T-helper 17 cell (primary cell): ENCODE measurements around the gene ABCC4. TPM values are rescaled to one million over a fixed set of nuclear protein-coding genes. Genes with fewer than 3 reads are reported as not detected.
A peak's percentile ranks its signal among the peaks of the same experiment; 100 is the strongest.
"Not testable (repeated sequence)": the region's sequence is repeated elsewhere in the genome, so short reads cannot be mapped to it uniquely, and the experiment has no call there.

Source experiments
- ATAC-seq: fragments of 150-1000 bp; cut with Tn5 transposase; 2 replicates; pipeline ENCODE4 v1.10.0; 2021; ENCODE audit warnings: mild to moderate bottlenecking, moderate library complexity
- DNase-seq, 3 donors: peaks; one replicate each; pipeline versions ENCODE4 v3.0.0 to v3.0.0-alpha.2; 2020 to 2021
- H3K9me3 ChIP-seq: one replicate; pipeline ENCODE4 v1.7.0; 2013; ENCODE audit warnings: low read length, mild to moderate bottlenecking; ENCODE audit not compliant: control insufficient read depth, poor library complexity, severe bottlenecking
- H3K27ac Mint-ChIP-seq: one replicate; pipeline ENCODE4 v1.8.0; 2022; ENCODE audit warnings: mild to moderate bottlenecking, moderate library complexity, mixed read lengths
- H3K27me3 Mint-ChIP-seq: one replicate; pipeline ENCODE4 v1.8.0; 2022; ENCODE audit warnings: mixed read lengths
- H3K36me3 Mint-ChIP-seq: one replicate; pipeline ENCODE4 v1.8.0; 2022; ENCODE audit warnings: low read depth, mixed read lengths
- H3K4me1 Mint-ChIP-seq: one replicate; pipeline ENCODE4 v1.8.0; 2022; ENCODE audit warnings: mild to moderate bottlenecking, mixed read lengths
- H3K4me3 Mint-ChIP-seq: one replicate; pipeline ENCODE4 v1.8.0; 2022; ENCODE audit warnings: mild to moderate bottlenecking, moderate library complexity, mixed read lengths
- total RNA-seq, 4 donors: library from RNA in 2 of 4; stranded (reverse) in 2 of 4; gene quantifications; one replicate each; pipeline ENCODE4 v1.2.3 and lab custom pipeline; 2022 to 2026

The ABCC4 gene
- total RNA-seq, 2 donors from 2014 or later: 6.3 to 14.2 TPM

GRCh38 chr13:95206116-95206515 lies 95.1 kb downstream of the ABCC4 start:
- Mint-ChIP-seq H3K27ac (no peak overlapping the region), H3K36me3 (peaks cover 8% of the 10 kb centered on the region)

DNA sequence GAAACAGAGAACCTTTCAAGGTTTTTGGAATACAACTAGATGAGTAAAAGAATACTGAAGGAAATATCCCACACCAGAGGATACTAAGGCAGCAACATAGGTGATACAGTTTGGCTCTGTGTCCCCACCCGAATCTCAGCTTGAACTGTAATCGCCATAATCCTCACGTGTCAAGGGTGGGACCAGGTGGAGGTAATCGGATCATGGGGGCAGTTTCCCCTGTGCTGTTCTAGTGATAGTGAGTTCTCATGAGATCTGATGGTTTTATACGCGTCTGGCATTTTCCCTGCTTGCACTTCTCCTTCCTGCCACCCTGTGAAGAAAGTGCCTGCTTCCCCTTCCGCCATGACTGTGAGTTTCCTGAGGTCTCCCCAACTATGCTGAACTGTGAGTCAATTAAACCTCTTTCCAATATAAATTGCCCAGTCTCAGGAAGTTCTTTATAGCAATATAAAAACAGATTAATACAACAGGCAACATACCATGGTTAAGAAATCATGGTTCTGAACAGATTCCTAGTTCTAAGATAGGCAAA lies 97.0 kb downstream of the ABCC4 start:
- DNase-seq: no peak
- H3K36me3 Mint-ChIP-seq: peaks cover 6% of the 10 kb centered on the region

More at GRCh38 chr13:95206116-95206515, 95.1 kb downstream of the ABCC4 start:
- H3K9me3 ChIP-seq: no peaks in the 10 kb centered on the region
- ATAC-seq: no peak
- no peak for DNase-seq
- Mint-ChIP-seq H3K4me3 (no peak overlapping the region), H3K4me1 (no peaks in the 10 kb centered on the region), H3K27me3 (no peaks in the 10 kb centered on the region)

GRCh38 chr13:95201814-95202651 lies 99.2 kb downstream of the ABCC4 start:
- H3K4me1 Mint-ChIP-seq: no peaks in the 10 kb centered on the region
- no peak for ATAC-seq
- H3K9me3 ChIP-seq: no peaks in the 10 kb centered on the region
- H3K27me3 Mint-ChIP-seq: no peaks in the 10 kb centered on the region
- H3K36me3 Mint-ChIP-seq: peaks cover 4% of the 10 kb centered on the region
- DNase-seq: no peak
- no peak overlapping the region for H3K27ac Mint-ChIP-seq
- H3K4me3 Mint-ChIP-seq: no peak overlapping the region

More for the DNA sequence above, 97.0 kb downstream of the ABCC4 start:
- H3K27me3 Mint-ChIP-seq: no peaks in the 10 kb centered on the region
- H3K27ac Mint-ChIP-seq: no peak overlapping the region
- H3K4me1 Mint-ChIP-seq: no peaks in the 10 kb centered on the region
- no peak overlapping the region for H3K4me3 Mint-ChIP-seq
- H3K9me3 ChIP-seq: no peaks in the 10 kb centered on the region
- no peak for ATAC-seq

DNA sequence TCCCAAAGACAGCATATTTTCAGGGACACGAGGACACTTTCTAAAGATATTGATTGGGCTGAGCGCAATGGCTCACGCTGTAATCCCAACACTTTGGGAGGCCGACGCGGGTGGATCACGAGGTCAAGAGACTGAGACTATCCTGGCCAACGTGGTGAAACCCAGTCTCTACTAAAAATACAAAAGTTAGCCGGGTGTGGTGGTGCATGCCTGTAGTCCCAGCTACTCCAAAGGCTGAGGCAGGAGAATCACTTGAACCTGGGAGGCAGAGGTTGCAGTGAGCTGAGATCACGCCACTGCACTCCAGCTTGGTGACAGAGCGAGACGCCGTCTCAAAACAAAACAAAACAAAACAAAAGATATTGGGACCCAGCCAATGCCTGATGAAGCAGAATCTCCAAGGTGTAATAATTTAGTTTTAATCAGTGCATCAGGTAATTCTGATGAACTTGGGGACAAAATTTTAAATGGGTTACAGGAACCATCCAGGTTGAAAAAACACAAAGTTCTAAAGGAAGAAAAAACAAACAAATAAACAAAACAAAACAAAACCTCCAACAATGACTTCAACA lies 100.8 kb downstream of the ABCC4 start:
- DNase-seq, H3K27me3 Mint-ChIP-seq, H3K4me1 Mint-ChIP-seq, H3K9me3 ChIP-seq, H3K27ac Mint-ChIP-seq, H3K36me3 Mint-ChIP-seq, H3K4me3 Mint-ChIP-seq, ATAC-seq: not testable (repeated sequence)

GRCh38 chr13:95199896-95200295 lies 101.4 kb downstream of the ABCC4 start:
- peaks cover 2% of the 10 kb centered on the region for H3K36me3 Mint-ChIP-seq
- no peak for DNase-seq
- no peak for ATAC-seq
- H3K4me1 Mint-ChIP-seq: no peaks in the 10 kb centered on the region
- no peaks in the 10 kb centered on the region for H3K9me3 ChIP-seq
- no peak overlapping the region for H3K27ac Mint-ChIP-seq
- no peaks in the 10 kb centered on the region for H3K27me3 Mint-ChIP-seq
- H3K4me3 Mint-ChIP-seq: no peak overlapping the region

- not testable (repeated sequence) for ATAC-seq, H3K4me3 Mint-ChIP-seq, H3K36me3 Mint-ChIP-seq, H3K27ac Mint-ChIP-seq, DNase-seq, H3K27me3 Mint-ChIP-seq, H3K4me1 Mint-ChIP-seq, H3K9me3 ChIP-seq
These were observed 102.6 kb downstream of the ABCC4 start for GRCh38 chr13:95198606-95199005.

DNA sequence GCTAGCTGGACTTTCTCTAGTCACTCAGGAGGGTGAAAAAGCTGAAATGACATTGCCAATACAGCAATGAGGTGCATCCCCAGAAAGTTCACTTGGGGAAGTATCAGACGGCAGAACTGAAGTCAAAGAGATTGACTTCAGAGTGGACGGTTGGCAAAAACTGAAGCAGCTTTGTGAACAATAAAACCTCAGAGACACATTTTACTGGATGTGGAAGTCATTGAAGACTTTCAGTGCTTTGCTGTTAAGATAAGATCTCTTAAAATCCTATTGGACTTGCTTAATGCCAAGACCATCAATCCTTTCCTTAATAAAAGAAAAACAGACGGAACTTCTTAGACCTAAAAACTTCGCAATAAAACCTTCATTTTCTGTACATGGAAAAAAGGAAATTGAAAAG lies 103.7 kb downstream of the ABCC4 start:
- no peak overlapping the region for H3K27ac Mint-ChIP-seq
- no peaks in the 10 kb centered on the region for H3K27me3 Mint-ChIP-seq
- no peak for ATAC-seq
- no peak overlapping the region for H3K4me3 Mint-ChIP-seq
- no peaks in the 10 kb centered on the region for H3K4me1 Mint-ChIP-seq
- no peak for DNase-seq
- peaks cover 2% of the 10 kb centered on the region for H3K36me3 Mint-ChIP-seq
- H3K9me3 ChIP-seq: no peaks in the 10 kb centered on the region

DNA sequence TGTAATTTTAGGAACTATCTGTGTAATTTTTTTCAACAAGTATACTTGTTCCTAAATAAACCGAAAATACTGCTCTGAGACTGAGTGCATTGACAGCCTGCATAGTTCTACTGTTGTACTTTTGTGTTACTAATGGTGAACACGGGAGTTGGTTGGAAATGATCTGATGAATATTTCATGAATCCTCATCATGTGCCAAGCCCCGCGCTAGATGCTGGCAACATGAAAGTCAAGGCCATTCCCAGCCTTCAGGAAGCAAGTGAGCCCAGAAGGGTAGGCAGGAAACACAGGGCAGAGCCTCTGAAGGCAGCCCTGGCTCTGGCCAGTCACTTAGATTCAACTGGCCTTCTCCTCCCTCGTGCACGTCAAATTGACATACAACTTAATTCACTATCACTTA lies 106.1 kb downstream of the ABCC4 start:
- DNase-seq (no peak), ATAC-seq (no peak)
- H3K4me1 Mint-ChIP-seq: no peaks in the 10 kb centered on the region
- no peak overlapping the region for H3K27ac Mint-ChIP-seq
- peaks cover 2% of the 10 kb centered on the region for H3K36me3 Mint-ChIP-seq
- H3K4me3 Mint-ChIP-seq: no peak overlapping the region
- no peaks in the 10 kb centered on the region for H3K27me3 Mint-ChIP-seq
- H3K9me3 ChIP-seq: no peaks in the 10 kb centered on the region

- no peak for ATAC-seq
- H3K27me3 Mint-ChIP-seq: no peaks in the 10 kb centered on the region
- H3K4me3 Mint-ChIP-seq: no peak overlapping the region
- H3K36me3 Mint-ChIP-seq: peaks cover 2% of the 10 kb centered on the region
- H3K27ac Mint-ChIP-seq: no peak overlapping the region
- H3K9me3 ChIP-seq: no peaks in the 10 kb centered on the region
- DNase-seq: no peak
- H3K4me1 Mint-ChIP-seq: peaks cover 4% of the 10 kb centered on the region
These were observed 107.6 kb downstream of the ABCC4 start for GRCh38 chr13:95193509-95194230.

DNA sequence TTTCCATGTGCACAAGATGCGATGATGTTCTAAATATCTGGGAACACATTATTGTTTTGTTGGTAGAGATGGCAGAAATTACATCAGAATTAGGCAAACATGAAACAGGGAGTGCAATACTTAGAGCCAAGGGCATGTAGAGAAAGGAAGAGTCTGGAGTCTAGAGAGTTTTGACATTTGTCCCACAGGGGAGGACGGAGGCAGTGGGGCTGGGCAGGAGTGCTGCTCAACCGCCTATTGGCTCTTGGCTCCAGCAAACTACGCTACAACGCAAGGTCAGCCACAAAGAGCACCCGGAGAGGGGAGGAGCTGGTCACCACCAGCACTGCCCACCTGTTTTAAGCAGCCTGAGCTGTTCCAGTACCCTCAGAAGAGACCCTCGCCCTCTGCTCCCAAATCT lies 108.3 kb downstream of the ABCC4 start:
- Mint-ChIP-seq H3K4me1 (peaks cover 4% of the 10 kb centered on the region), H3K27ac (no peak overlapping the region), H3K36me3 (peaks cover 2% of the 10 kb centered on the region), H3K27me3 (no peaks in the 10 kb centered on the region), H3K4me3 (no peak overlapping the region)
- H3K9me3 ChIP-seq: no peaks in the 10 kb centered on the region
- ATAC-seq (no peak), DNase-seq (no peak)

- not testable (repeated sequence) for H3K4me1 Mint-ChIP-seq, H3K27me3 Mint-ChIP-seq, H3K4me3 Mint-ChIP-seq, H3K36me3 Mint-ChIP-seq, ATAC-seq, DNase-seq, H3K9me3 ChIP-seq
- peak overlapping the region; percentile 39 for H3K27ac Mint-ChIP-seq
These were observed 108.7 kb downstream of the ABCC4 start for GRCh38 chr13:95192564-95192945.

- no peaks in the 10 kb centered on the region for H3K27me3 Mint-ChIP-seq
- no peaks in the 10 kb centered on the region for H3K9me3 ChIP-seq
- ATAC-seq: peak; percentile 64
- peaks cover 4% of the 10 kb centered on the region for H3K4me1 Mint-ChIP-seq
- H3K27ac Mint-ChIP-seq: peak overlapping the region; percentile 39
- no peak overlapping the region for H3K4me3 Mint-ChIP-seq
- DNase-seq: peak; percentile 26 to 49 (median 32)
- H3K36me3 Mint-ChIP-seq: no peaks in the 10 kb centered on the region
These were observed 109.3 kb downstream of the ABCC4 start for GRCh38 chr13:95191821-95192563.

DNA sequence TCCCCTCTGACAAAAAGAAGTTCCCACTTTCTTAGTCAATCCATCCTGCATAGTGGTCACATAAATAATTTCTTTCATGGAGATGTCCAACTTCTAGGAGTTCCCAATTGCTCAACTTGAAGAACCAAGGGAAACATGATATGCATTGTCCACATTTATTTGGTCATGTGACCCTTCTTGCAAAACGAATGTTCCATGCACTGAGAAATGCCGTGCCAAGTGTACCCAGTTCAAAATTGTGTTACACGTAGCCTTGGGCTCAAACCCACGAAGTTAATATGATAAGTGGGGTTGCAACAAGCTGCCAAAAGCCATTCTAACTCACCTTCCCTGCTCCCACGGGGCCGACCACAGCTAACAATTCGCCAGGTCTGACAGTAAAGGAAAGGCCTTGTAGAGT lies 113.1 kb downstream of the ABCC4 start:
- ATAC-seq (no peak), DNase-seq (no peak)
- Mint-ChIP-seq H3K36me3 (no peaks in the 10 kb centered on the region), H3K27ac (no peak overlapping the region), H3K4me1 (peaks cover 21% of the 10 kb centered on the region), H3K4me3 (peak overlapping the region; percentile 5), H3K27me3 (no peaks in the 10 kb centered on the region)
- H3K9me3 ChIP-seq: no peaks in the 10 kb centered on the region
